Transverse colon (tissue), 4 donors: ENCODE measurements around the gene ATP6V0D1. TPM values are rescaled to one million over a fixed set of nuclear protein-coding genes. Genes with fewer than 3 reads are reported as not detected.
A peak's percentile ranks its signal among the peaks of the same experiment; 100 is the strongest.

Source experiments
- DNase-seq: peaks from one replicate; pipeline ENCODE4 v3.0.0-alpha.2; 2019
- H3K27ac ChIP-seq, 4 donors: fragments of 200-600 bp; sonication (generic); 2 replicates each; pipeline ENCODE4 v1.5.1; 2016 to 2018; ENCODE audit warnings: inconsistent platforms in 4 of 4
- H3K27me3 ChIP-seq: fragments of 200-600 bp; sonication (generic); 2 replicates; pipeline ENCODE4 v1.5.1; 2017; ENCODE audit warnings: inconsistent platforms
- H3K36me3 ChIP-seq, 4 donors: fragments of 200-600 bp; sonication (generic); 2 replicates each; pipeline ENCODE4 v1.5.1; 2017 to 2019; ENCODE audit warnings: inconsistent platforms in 4 of 4
- H3K4me1 ChIP-seq, 4 donors: fragments of 200-600 bp; sonication (generic); 2 replicates each; pipeline ENCODE4 v1.5.1; 2017 to 2020; ENCODE audit warnings: inconsistent platforms in 4 of 4
- H3K4me3 ChIP-seq, 4 donors: fragments of 200-600 bp; sonication (generic); 1 replicate in 1 of 4; 2 replicates in 3 of 4; pipeline versions ENCODE4 v1.5.1 to v1.6.1; 2017 to 2019; ENCODE audit warnings: inconsistent platforms in 4 of 4
- H3K9me3 ChIP-seq, 2 donors: fragments of 200-600 bp; sonication (generic); 2 replicates each; pipeline ENCODE4 v1.5.1; 2017 to 2019; ENCODE audit warnings: inconsistent platforms in 2 of 2
- CTCF ChIP-seq, 5 experiments: fragments of 200-600 bp in 3 of 5; fragments of 450-650 bp in 2 of 5; sonication (generic) in 3 of 5; IDR thresholded peaks; 1 replicate in 2 of 5; 2 replicates in 3 of 5; pipeline ENCODE4 v1.5.1; 2016 to 2017; ENCODE audit warnings: antibody characterized with exemption in 5 of 5, inconsistent platforms in 3 of 5, mild to moderate bottlenecking in 2 of 5, moderate library complexity in 1 of 5
- EP300 ChIP-seq: sonication (generic); formaldehyde crosslinking; IDR thresholded peaks from one replicate; pipeline ENCODE4 v1.6.1; 2017; ENCODE audit warnings: antibody characterized with exemption, low read depth
- POLR2A ChIP-seq: fragments of 450-650 bp; IDR thresholded peaks from one replicate; pipeline ENCODE4 v1.6.1; 2016; ENCODE audit warnings: antibody characterized with exemption, mild to moderate bottlenecking, moderate library complexity
- POLR2AphosphoS5 ChIP-seq, 3 donors: sonication (generic); formaldehyde crosslinking; IDR thresholded peaks; one replicate each; pipeline ENCODE4 v1.6.1; 2016; ENCODE audit warnings: antibody characterized with exemption in 3 of 3
- WGBS, 2 donors: methylation state at CpG; one replicate each; pipeline ENCODE4 v1.1.5; 2018; ENCODE audit warnings: low coverage in 1 of 2; 5-methylcytosine and 5-hydroxymethylcytosine counted together
- in situ Hi-C, 4 donors: fragments of 200-750 bp; cut with MboI; loops; one replicate each; pipeline versions ENCODE4 v1.15.0 to v1.15.1; 2017; ENCODE audit warnings: low sequenced_read_pairs in 3 of 4, low pct_ligation_motif_present in 1 of 4, low pct_unique_long_range_greater_than_20kb in 1 of 4
- intact Hi-C: fragments of 100-400 bp; cut with DNase I; formaldehyde crosslinking; loops from one replicate; pipeline ENCODE4 v1.15.1; 2023; ENCODE audit warnings: low total_unique reads
- total RNA-seq, 4 donors: library from RNA; depleted of rRNA; stranded (reverse); fragments of >200 nt; gene quantifications; one replicate each; pipeline ENCODE4 v1.1.0, GENCODE V29; 2016

The ATP6V0D1 gene
- total RNA-seq, 4 donors from 2014 or later, result 218 to 457 (median 386) TPM

GRCh38 chr16:67430504-67430976 lies 50.4 kb downstream of the ATP6V0D1 start:
- H3K4me1 ChIP-seq, result peaks cover 14 to 38% (median 28%) of the 10 kb centered on the region in 4 donors
- TF ChIP-seq POLR2AphosphoS5 (IDR thresholded peaks at IDR 0.05), result peak in 2 of 3 donors; percentile 78 to 90
- TF ChIP-seq POLR2A, result peak; percentile 89
- no peak for TF ChIP-seq CTCF (IDR thresholded peaks at IDR 0.05)
- TF ChIP-seq EP300, result no peak
- intact Hi-C loops (no loop called here), in situ Hi-C loops (no loop called here)
- H3K27me3 ChIP-seq, result no peaks in the 10 kb centered on the region
- DNase-seq, result no peak
- H3K27ac ChIP-seq, result peak overlapping the region; percentile 88 to 94 (median 90)
- WGBS, 2 donors, result 0% methylated on average over 46 of the region's 53 CpGs; no CpG with 5 or more reads in 1 of the 2 donors
- H3K36me3 ChIP-seq, result no peaks in the 10 kb centered on the region
- peak overlapping the region; percentile 35 to 57 (median 52) for H3K4me3 ChIP-seq
- no peaks in the 10 kb centered on the region for H3K9me3 ChIP-seq

- Histone ChIP-seq H3K27me3 (no peaks in the 10 kb centered on the region), H3K4me3 (peak overlapping the region; percentile 35 to 57 (median 52)), H3K4me1 (peaks cover 14 to 38% (median 28%) of the 10 kb centered on the region in 4 donors), H3K27ac (peak overlapping the region; percentile 88 to 94 (median 90)), H3K9me3 (no peaks in the 10 kb centered on the region), H3K36me3 (no peaks in the 10 kb centered on the region)
- DNase-seq, result no peak
- TF ChIP-seq POLR2AphosphoS5 (IDR thresholded peaks at IDR 0.05), result peak in 2 of 3 donors; percentile 70 to 72
- TF ChIP-seq CTCF (IDR thresholded peaks at IDR 0.05), result no peak
- TF ChIP-seq POLR2A, result peak; percentile 97
- intact Hi-C loops (loop anchor here (2.0 kb wide), 1 partner anchor 35 kb away; no protein-coding TSS in a partner anchor), in situ Hi-C loops (no loop called here)
- 24% methylated on average over 13 of the region's 13 CpGs; no CpG with 5 or more reads in 1 of the 2 donors for WGBS, 2 donors
These were observed 51.0 kb downstream of the ATP6V0D1 start for GRCh38 chr16:67429799-67430503.

GRCh38 chr16:67429053-67429798 lies 51.7 kb downstream of the ATP6V0D1 start:
- 85 to 100% methylated on average over 1 to 3 of the region's 3 CpGs for WGBS, 2 donors
- intact Hi-C loops (loop anchor here (2.0 kb wide), 1 partner anchor 36 kb away; no protein-coding TSS in a partner anchor), in situ Hi-C loops (no loop called here)
- Histone ChIP-seq H3K4me1 (peaks cover 14 to 38% (median 28%) of the 10 kb centered on the region in 4 donors), H3K27me3 (no peaks in the 10 kb centered on the region), H3K36me3 (no peaks in the 10 kb centered on the region), H3K4me3 (peak overlapping the region in 2 of 4 donors; percentile 56 to 57), H3K27ac (peak overlapping the region; percentile 88 to 94 (median 90)), H3K9me3 (no peaks in the 10 kb centered on the region)
- TF ChIP-seq EP300 (peak; percentile 7), POLR2A (no peak), POLR2AphosphoS5 (IDR thresholded peaks at IDR 0.05) (peak in 2 of 3 donors; percentile 92 to 95)
- peak; percentile 85 for DNase-seq

- Histone ChIP-seq H3K9me3 (no peaks in the 10 kb centered on the region), H3K27ac (peak overlapping the region; percentile 88 to 94 (median 90)), H3K4me1 (peaks cover 14 to 36% (median 26%) of the 10 kb centered on the region in 4 donors), H3K36me3 (no peaks in the 10 kb centered on the region), H3K27me3 (no peaks in the 10 kb centered on the region), H3K4me3 (no peak overlapping the region)
- TF ChIP-seq EP300 (no peak), POLR2AphosphoS5 (IDR thresholded peaks at IDR 0.05) (peak in 1 of 3 donors; percentile 42), POLR2A (no peak), CTCF (IDR thresholded peaks at IDR 0.05) (peak; percentile 82 to 95 (median 87))
- WGBS, 2 donors, result 19% methylated on average over 11 of the region's 11 CpGs; no CpG with 5 or more reads in 1 of the 2 donors
- DNase-seq, result peak; percentile 84
- intact Hi-C loops (loop anchor here (2.0 kb wide), 1 partner anchor 37 kb away; no protein-coding TSS in a partner anchor), in situ Hi-C loops (no loop called here)
These were observed 52.7 kb downstream of the ATP6V0D1 start for GRCh38 chr16:67428146-67428731.
